NCI-H2196 (cell line): ENCODE data around the gene ENPP7.
"Not testable (repeated sequence)": the region's sequence is repeated elsewhere in the genome, so short reads cannot be mapped to it uniquely, and the experiment has no call there.

Source experiments
- DNase-seq: peaks from one replicate; lab custom pipeline; 2025; ENCODE audit not compliant: unreplicated experiment; lab: John Stamatoyannopoulos, UW

ENPP7 gene

GRCh38 chr17:79748295-79749099 lies 17.8 kb downstream of the ENPP7 start:
- DNase-seq = no peak

- no peak for DNase-seq
These were observed 18.5 kb downstream of the ENPP7 start for GRCh38 chr17:79749156-79749815.

- DNase-seq = no peak
These were observed 19.2 kb downstream of the ENPP7 start for GRCh38 chr17:79749958-79750357.

GRCh38 chr17:79750650-79751545 lies 20.2 kb downstream of the ENPP7 start:
- DNase-seq = no peak

- no peak for DNase-seq
These were observed 21.4 kb downstream of the ENPP7 start for GRCh38 chr17:79752175-79752574.

DNA sequence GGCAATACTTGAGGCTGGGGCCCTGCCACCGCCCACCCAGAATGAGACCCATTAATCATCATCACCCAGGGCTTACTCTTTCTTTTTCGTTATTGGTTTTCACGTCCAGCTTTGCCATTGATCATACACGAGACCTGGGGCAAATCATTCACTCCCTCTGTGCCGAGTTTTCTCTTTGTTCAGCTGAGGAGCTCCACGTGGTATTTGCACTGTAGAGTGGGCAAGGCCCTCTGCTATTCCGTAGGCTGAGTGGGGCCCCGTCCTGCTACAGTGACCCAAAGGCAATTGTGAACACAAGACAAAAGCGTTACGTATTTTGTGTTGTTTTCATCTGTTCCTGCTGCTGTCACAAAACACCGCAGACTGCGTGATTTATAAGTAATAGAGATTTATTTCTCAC lies 23.6 kb downstream of the ENPP7 start:
- no peak for DNase-seq

GRCh38 chr17:79754903-79755302 lies 24.2 kb downstream of the ENPP7 start:
- not testable (repeated sequence) for DNase-seq

DNA sequence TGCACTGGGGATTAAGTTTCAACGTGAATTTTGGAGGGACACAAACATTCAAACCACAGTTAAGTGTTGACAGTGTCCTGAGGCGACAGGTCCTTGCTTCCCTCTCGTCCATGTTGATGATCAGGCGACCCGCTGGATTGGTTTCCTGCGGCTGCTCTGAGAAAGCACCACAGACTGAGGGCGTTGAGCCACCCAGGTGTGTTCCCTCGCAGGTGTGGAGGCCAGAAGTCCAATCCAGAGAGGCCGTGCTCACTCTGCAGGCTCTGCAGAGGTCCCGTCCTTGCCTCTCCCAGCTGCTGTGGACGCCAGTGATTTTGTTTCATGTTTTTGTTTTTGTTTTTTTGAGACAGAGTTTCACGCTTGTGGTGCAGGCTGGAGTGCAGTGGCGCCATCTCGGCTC lies 24.8 kb downstream of the ENPP7 start:
- DNase-seq = no peak

GRCh38 chr17:79757140-79757745 lies 26.5 kb downstream of the ENPP7 start:
- DNase-seq = no peak

GRCh38 chr17:79758271-79758670 lies 27.5 kb downstream of the ENPP7 start:
- DNase-seq = no peak

DNA sequence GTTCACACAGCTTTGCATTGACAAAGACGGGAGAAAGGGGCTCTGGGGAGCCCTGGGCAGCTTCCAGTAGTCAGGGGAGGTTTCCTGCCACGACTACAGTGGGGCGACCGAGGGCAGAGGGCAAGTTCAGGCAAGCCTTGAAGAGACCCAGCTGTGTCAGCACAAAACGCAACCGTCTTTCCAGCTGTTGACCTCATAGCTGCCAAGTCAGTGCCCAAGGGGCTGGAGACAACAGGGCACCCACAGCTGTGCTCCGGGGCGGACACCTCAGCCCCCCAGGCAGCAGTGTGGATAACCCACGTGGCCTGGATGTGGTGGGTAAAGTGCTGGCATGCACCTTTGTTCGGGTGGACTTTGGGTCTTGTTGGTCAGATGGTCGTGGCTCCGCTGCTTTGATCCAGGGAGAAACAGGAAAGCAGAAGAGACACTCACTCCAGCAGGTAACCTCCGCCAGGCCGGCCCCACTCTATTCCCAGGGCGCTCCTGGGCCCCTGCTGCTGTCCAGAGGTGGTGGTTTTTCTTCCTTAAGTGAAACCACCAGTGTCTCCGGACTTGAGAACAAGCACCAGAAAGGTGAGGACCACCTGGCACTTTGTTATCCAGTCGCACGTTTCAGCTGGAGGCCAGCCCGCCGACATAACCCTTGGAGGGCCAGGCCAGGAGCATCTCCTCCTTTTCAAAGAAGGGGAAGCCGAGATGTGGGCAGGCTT lies 29.6 kb downstream of the ENPP7 start:
- no peak for DNase-seq

- no peak for DNase-seq
These were observed 31.3 kb downstream of the ENPP7 start for GRCh38 chr17:79761894-79762589.

DNA sequence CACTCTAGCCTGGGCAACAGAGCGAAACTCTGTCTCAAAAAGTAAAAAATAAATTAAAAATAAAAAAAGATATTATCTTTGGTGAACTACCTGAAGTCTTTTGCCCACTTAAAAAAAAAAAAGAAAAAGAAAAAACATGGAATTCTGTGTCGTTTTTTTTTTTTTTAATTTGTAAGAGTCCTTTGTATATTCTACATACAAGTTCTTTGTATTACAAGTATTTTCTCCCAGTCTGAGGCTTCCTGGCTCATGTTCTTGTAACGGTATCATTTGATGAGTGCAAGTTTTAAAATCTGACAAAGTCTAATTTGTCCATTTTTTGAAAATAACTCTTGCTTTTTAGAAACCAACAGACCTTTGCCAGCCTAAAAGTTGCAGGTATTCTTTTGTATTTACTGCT lies 35.0 kb downstream of the ENPP7 start:
- DNase-seq = no peak

DNA sequence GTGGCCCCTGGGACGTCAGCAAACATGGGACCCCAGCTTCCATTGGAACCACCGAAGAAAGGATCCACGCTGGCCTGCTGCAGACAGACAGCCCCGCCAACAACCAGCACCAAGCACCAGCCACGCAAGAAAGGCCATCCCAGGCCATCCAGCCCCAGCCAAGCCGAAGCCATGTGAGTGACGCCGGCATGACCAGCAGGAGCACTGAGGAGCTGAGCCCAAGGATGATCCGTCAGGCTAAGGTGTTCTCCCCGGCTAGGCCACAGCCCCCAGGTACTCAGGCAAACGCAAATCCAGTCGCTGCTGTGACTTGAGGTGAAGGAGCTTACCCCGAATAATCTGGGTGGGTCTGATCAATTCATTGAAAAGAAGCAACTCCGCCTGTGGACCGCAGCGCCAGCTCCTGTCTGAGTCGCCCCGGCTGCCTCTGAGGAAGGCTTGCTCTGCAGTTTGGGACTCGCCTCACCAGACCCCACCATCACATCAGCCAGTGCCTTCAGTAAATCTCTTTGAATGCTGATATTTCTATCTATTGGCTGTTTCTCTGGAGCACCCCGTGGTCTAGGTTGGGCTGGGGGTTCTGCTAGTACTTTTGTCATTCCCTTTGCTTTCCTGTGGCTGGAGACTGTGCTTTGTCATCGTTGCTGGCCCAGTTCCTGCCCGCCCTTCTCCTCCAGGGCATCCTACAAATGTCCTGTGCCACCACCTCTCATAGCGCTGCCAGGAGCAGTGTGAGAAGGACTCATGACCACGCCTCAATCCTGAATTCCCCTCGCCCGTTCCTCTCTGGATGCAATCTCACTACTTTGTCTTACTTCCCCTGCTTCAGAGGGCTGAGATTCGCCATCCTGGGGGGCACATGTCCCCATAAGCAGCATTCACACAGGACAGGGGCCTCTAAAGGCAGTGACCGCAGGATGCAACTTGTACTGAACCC lies 39.1 kb downstream of the ENPP7 start:
- DNase-seq = no peak

DNA sequence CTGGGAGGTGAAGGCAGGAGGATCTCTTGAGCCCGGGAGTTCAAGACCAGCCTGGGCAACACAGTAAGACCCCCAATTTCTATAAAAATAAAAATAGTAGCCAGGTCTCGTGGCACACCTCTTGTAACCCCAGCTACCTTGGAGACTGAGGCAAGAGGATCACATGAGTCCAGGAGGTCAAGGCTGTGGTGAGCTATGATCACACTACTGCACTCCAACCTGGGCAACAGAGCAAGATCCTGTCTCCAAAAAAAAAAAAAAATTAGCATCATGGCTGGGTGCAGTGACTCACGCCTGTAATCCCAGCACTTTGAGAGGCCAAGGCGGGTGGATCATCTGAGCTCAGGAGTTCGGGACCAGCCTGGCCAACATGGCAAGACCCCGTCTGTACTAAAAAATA lies 40.5 kb downstream of the ENPP7 start:
- DNase-seq = no peak

- DNase-seq = not testable (repeated sequence)
These were observed 42.0 kb downstream of the ENPP7 start for GRCh38 chr17:79772726-79773125.

- DNase-seq = no peak
These were observed 43.8 kb downstream of the ENPP7 start for GRCh38 chr17:79774561-79774975.

DNA sequence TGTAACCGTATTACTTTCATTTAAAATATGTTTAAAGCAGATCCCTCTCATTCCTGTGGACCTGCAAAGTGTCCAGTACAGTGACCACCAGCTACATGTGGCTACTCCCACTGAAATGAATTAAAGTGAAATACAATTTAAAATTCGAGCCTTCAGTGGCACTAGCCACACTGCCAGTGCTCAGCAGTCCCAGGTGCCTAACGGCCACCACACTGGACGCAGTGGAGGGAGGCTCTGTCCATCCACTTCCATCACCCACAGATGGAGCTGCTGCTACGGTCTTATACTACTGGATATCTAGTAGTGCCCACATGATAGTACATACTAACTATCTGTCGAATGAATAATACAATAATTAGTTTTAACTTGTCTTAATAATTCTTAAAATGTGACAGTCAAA lies 44.9 kb downstream of the ENPP7 start:
- DNase-seq = no peak
